Measurements from ENCODE around the gene RAPGEF2. TPM values are rescaled to one million over a fixed set of nuclear protein-coding genes. Genes with fewer than 3 reads are reported as not detected.

The RAPGEF2 gene
- polyA plus RNA-seq, 1 donor (not counting 4 experiments of a cell fraction or from before 2014, with no cell fraction given), result 23.8 TPM

- H3K27ac ChIP-seq (ENCODE audit: control insufficient read depth, insufficient read depth, low read length), result no peak overlapping the region
- no peaks in the 10 kb centered on the region for H4K20me1 ChIP-seq (ENCODE audit: control insufficient read depth, extremely low read depth, insufficient read depth, low read length)
- no peaks in the 10 kb centered on the region for H3K9me1 ChIP-seq (ENCODE audit: control insufficient read depth, extremely low read depth, insufficient read depth, low read length)
- H3K9me3 ChIP-seq (ENCODE audit: control insufficient read depth, low read depth, low read length), result no peaks in the 10 kb centered on the region
- H3K27me3 ChIP-seq (ENCODE audit: control insufficient read depth, extremely low read depth, insufficient read depth, low read length), result no peaks in the 10 kb centered on the region
- H3K4me3 ChIP-seq (ENCODE audit: control insufficient read depth in 2 of 3, extremely low read depth in 1 of 3, insufficient read depth in 2 of 3, low read depth in 1 of 3, low read length in 3 of 3), result no peak overlapping the region
- DNase-seq (ENCODE audit: low read depth, low spot score), result no peak
- TF ChIP-seq EZH2 (IDR thresholded peaks at IDR 0.05; ENCODE audit: low read length), result no peak
- TF ChIP-seq CTCF (optimal IDR thresholded peaks at IDR 0.05 in 1 of 3, IDR thresholded peaks at IDR 0.05 in 1 of 3, conservative IDR thresholded peaks at IDR 0.05 in 1 of 3; ENCODE audit: extremely low read depth in 1 of 3, insufficient read depth in 2 of 3, low read length in 3 of 3), result no peak
- dilution Hi-C loops (cut with MboI; ENCODE audit: extremely low pct_ligation_motif_present, low sequenced_read_pairs), result no loop called here
- H3K4me1 ChIP-seq (ENCODE audit: control insufficient read depth, extremely low read depth, insufficient read depth, low read length), result no peaks in the 10 kb centered on the region
- H3K36me3 ChIP-seq (ENCODE audit: control insufficient read depth in 2 of 2, extremely low read depth in 1 of 2, insufficient read depth in 2 of 2, low read length in 2 of 2), result no peaks in the 10 kb centered on the region
- H3K4me2 ChIP-seq (ENCODE audit: control insufficient read depth, extremely low read depth, insufficient read depth, low read depth, low read length), result no peak overlapping the region
- peaks cover 49% of the 10 kb centered on the region for H3K79me2 ChIP-seq (ENCODE audit: control insufficient read depth, insufficient read depth, low read length)
- H3K9ac ChIP-seq (ENCODE audit: control insufficient read depth, extremely low read depth, insufficient read depth, low read length), result no peak overlapping the region
- FAIRE-seq, result no peak
- no peak overlapping the region for H2AFZ ChIP-seq (ENCODE audit: control insufficient read depth, low read length)
Measured at GRCh38 chr4:159121371-159121770, 18.5 kb downstream of the RAPGEF2 start.

GRCh38 chr4:159126716-159127115 lies 23.8 kb downstream of the RAPGEF2 start:
- TF ChIP-seq CTCF (optimal IDR thresholded peaks at IDR 0.05 in 1 of 3, IDR thresholded peaks at IDR 0.05 in 1 of 3, conservative IDR thresholded peaks at IDR 0.05 in 1 of 3; ENCODE audit: extremely low read depth in 1 of 3, insufficient read depth in 2 of 3, low read length in 3 of 3), result no peak
- no peak for TF ChIP-seq EZH2 (IDR thresholded peaks at IDR 0.05; ENCODE audit: low read length)
- Histone ChIP-seq H4K20me1 (ENCODE audit: control insufficient read depth, extremely low read depth, insufficient read depth, low read length) (no peaks in the 10 kb centered on the region), H3K79me2 (ENCODE audit: control insufficient read depth, insufficient read depth, low read length) (peaks cover 40% of the 10 kb centered on the region), H2AFZ (ENCODE audit: control insufficient read depth, low read length) (no peak overlapping the region), H3K4me3 (ENCODE audit: control insufficient read depth in 2 of 3, extremely low read depth in 1 of 3, insufficient read depth in 2 of 3, low read depth in 1 of 3, low read length in 3 of 3) (no peak overlapping the region), H3K9me3 (ENCODE audit: control insufficient read depth, low read depth, low read length) (no peaks in the 10 kb centered on the region), H3K4me1 (ENCODE audit: control insufficient read depth, extremely low read depth, insufficient read depth, low read length) (no peaks in the 10 kb centered on the region), H3K9me1 (ENCODE audit: control insufficient read depth, extremely low read depth, insufficient read depth, low read length) (no peaks in the 10 kb centered on the region), H3K9ac (ENCODE audit: control insufficient read depth, extremely low read depth, insufficient read depth, low read length) (no peak overlapping the region), H3K27ac (ENCODE audit: control insufficient read depth, insufficient read depth, low read length) (no peak overlapping the region), H3K27me3 (ENCODE audit: control insufficient read depth, extremely low read depth, insufficient read depth, low read length) (no peaks in the 10 kb centered on the region), H3K36me3 (ENCODE audit: control insufficient read depth in 2 of 2, extremely low read depth in 1 of 2, insufficient read depth in 2 of 2, low read length in 2 of 2) (no peaks in the 10 kb centered on the region), H3K4me2 (ENCODE audit: control insufficient read depth, extremely low read depth, insufficient read depth, low read depth, low read length) (no peak overlapping the region)
- FAIRE-seq (no peak), DNase-seq (ENCODE audit: low read depth, low spot score) (no peak)
- dilution Hi-C loops (cut with MboI; ENCODE audit: extremely low pct_ligation_motif_present, low sequenced_read_pairs), result no loop called here

Data from keratinocyte (primary cell).